Kidney (tissue), 14 donors: Measurements from ENCODE around the gene ERCC6. TPM values are rescaled to one million over a fixed set of nuclear protein-coding genes. Genes with fewer than 3 reads are reported as not detected.
A peak's percentile ranks its signal among the peaks of the same experiment; 100 is the strongest.

Experiments
- DNase-seq, 5 donors: peaks; one replicate each; pipeline ENCODE4 v3.0.0-alpha.2; 2013 to 2020
- FAIRE-seq: peaks from 2 replicates; lab custom pipeline; 2012; peaks lifted over from hg19 to GRCh38; lab: Jason Lieb, UNC
- H3K27ac ChIP-seq, 2 donors: one replicate each; pipeline ENCODE4 v1.7.0; 2013; ENCODE audit warnings: low read depth in 2 of 2, low read length in 2 of 2, inconsistent platforms in 1 of 2
- H3K27me3 ChIP-seq: one replicate; pipeline ENCODE4 v1.7.1; 2013; ENCODE audit warnings: low read length, inconsistent platforms; ENCODE audit not compliant: control insufficient read depth, insufficient read depth
- H3K36me3 ChIP-seq, 3 donors: one replicate each; pipeline versions ENCODE4 v1.7.0 to v1.7.1; 2013; ENCODE audit warnings: low read length in 3 of 3, control low read depth in 1 of 3, inconsistent platforms in 1 of 3; ENCODE audit not compliant: insufficient read depth in 3 of 3, control insufficient read depth in 2 of 3
- H3K4me1 ChIP-seq, 3 donors: one replicate each; pipeline versions ENCODE4 v1.7.0 to v1.7.1; 2013; ENCODE audit warnings: low read length in 3 of 3, inconsistent platforms in 1 of 3, low read depth in 1 of 3; ENCODE audit not compliant: control insufficient read depth in 2 of 3, insufficient read depth in 2 of 3
- H3K4me3 ChIP-seq, 3 donors: one replicate each; pipeline versions ENCODE4 v1.7.0 to v1.8.1; 2013; ENCODE audit warnings: low read length in 3 of 3, control low read depth in 1 of 3, inconsistent platforms in 1 of 3
- H3K9ac ChIP-seq, 3 donors: one replicate each; pipeline versions ENCODE4 v1.7.0 to v1.7.1; 2013; ENCODE audit warnings: low read length in 3 of 3, control low read depth in 1 of 3, inconsistent platforms in 1 of 3
- H3K9me3 ChIP-seq, 3 donors: one replicate each; pipeline versions ENCODE4 v1.7.0 to v1.7.1; 2013; ENCODE audit warnings: low read length in 3 of 3, control low read depth in 1 of 3, inconsistent platforms in 1 of 3; ENCODE audit not compliant: control insufficient read depth in 2 of 3, insufficient read depth in 1 of 3
- intact Hi-C: fragments of 100-400 bp; cut with DNase I; formaldehyde crosslinking; loops from one replicate; pipeline ENCODE4 v1.11.1; 2022
- polyA plus RNA-seq: library from polyadenylated mRNA; stranded (reverse); fragments of 350-450 nt; fragmentation: Illumina TruSeq; extraction: RNeasy Lipid Tissue Mini Kit (QIAGEN cat#74804); gene quantifications from one replicate; pipeline ENCODE4 v1.2.3, GENCODE V29; 2014; ENCODE audit warnings: low read depth, low replicate concordance; ENCODE audit not compliant: insufficient read depth
- total RNA-seq: library from RNA; stranded (reverse); fragmentation: NEBNext Ultra II Directional; extraction: Animal tissue kit (Norgen Biotek cat#: 25700); gene quantifications from one replicate; pipeline ENCODE4 v1.2.1, GENCODE V29; 2021
- TF ChIP-seq, protein P1 (sequence below): IDR thresholded peaks from 3 replicates; pipeline ENCODE4 v1.5.1; 2012; ENCODE audit warnings: mild to moderate bottlenecking, moderate library complexity, borderline replicate concordance; ENCODE audit not compliant: insufficient read depth; ENCODE audit errors: extremely low read depth
- donor health status: control.
- donor health status: control.
- donor health status: control.
- donor health status: control.
- donor health status: control.
- donor health status: DM: yes; HTN: yes; CAD: no.
- donor health status: Normal renal cell carcinoma (clear cell type).

The ERCC6 gene
- total and polyA plus RNA-seq, 2 donors from 2014 or later: 5.0 to 33.2 TPM

DNA sequence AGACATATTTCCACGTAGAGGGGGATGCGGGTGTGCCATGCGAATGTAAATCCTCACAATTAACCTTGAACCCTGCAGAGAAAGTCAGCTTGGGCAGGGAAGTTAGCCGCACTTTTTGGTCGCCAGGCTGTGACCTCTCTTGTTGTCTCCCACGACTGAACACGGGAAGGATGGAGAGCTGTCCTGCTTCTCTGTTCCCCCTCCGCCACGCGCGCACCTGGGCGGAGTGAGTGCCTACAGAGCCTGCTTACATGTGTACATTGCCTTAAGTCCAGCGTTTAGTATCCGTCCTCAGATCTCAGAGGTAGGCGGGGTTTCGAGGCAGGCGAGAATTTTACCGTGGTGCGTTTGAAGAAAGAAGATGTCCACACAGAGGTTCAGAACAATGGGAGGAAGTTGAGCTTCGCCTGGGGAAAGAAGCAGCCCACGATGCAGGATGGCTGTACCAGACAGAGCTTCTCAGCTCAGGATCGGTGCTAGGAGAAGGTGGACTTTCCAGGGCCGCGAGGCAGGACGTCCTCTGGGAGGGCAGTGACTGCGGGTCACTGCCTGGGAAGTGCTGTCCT is 482 bp upstream of the ERCC6 start:
- TF ChIP-seq, protein P1, sequence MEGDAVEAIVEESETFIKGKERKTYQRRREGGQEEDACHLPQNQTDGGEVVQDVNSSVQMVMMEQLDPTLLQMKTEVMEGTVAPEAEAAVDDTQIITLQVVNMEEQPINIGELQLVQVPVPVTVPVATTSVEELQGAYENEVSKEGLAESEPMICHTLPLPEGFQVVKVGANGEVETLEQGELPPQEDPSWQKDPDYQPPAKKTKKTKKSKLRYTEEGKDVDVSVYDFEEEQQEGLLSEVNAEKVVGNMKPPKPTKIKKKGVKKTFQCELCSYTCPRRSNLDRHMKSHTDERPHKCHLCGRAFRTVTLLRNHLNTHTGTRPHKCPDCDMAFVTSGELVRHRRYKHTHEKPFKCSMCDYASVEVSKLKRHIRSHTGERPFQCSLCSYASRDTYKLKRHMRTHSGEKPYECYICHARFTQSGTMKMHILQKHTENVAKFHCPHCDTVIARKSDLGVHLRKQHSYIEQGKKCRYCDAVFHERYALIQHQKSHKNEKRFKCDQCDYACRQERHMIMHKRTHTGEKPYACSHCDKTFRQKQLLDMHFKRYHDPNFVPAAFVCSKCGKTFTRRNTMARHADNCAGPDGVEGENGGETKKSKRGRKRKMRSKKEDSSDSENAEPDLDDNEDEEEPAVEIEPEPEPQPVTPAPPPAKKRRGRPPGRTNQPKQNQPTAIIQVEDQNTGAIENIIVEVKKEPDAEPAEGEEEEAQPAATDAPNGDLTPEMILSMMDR: no peak
- Histone ChIP-seq H3K4me3 (peak overlapping the region; percentile 78 to 89 (median 88)), H3K27me3 (no peaks in the 10 kb centered on the region), H3K9ac (peak overlapping the region; percentile 67 to 83 (median 76)), H3K4me1 (peaks cover 3 to 13% (median 4%) of the 10 kb centered on the region in 3 donors), H3K36me3 (peaks cover 0 to 3% (median 0%) of the 10 kb centered on the region in 3 donors), H3K27ac (peak overlapping the region; percentile 88 to 89), H3K9me3 (no peaks in the 10 kb centered on the region)
- intact Hi-C loops: no loop called here
- FAIRE-seq (no peak), DNase-seq (peak in 4 of 5 donors; percentile 48 to 76 (median 73))

DNA sequence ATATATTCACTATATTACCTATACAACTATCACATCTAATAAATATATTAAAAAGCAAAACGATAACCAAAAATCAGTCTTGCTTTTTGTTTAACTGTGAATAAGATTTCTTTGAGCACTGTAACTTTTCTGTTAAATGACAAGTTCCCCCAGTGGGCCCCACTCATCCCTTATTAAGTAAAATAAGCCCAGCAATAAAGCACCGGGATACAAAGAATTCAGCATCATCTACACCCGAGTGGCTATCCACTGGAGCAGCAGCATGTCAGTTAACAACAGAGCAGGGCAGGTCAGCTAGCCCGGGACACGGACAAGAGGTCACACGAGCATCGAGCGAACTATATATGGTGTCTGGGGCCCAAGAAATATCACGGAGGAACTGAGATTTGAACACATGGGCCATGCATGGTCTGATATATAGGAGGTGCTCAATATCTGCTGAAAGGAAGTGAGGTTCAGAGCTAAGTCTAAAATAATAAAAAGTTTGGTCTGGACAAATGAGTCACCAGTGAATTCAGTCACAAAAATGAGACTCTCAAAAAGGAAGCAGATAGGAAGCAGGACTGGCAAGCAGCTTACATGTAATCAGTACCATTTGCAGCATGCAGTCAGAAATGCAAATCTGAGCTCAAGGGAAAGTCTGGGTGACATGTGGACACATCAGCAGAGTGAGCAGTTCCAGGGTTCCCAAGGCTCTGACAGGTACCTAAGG is 4.1 kb downstream of the ERCC6 start:
- Histone ChIP-seq H3K4me1 (peaks cover 3 to 15% (median 4%) of the 10 kb centered on the region in 3 donors), H3K36me3 (peaks cover 3 to 29% (median 17%) of the 10 kb centered on the region in 3 donors), H3K27ac (no peak overlapping the region), H3K9me3 (no peaks in the 10 kb centered on the region), H3K4me3 (no peak overlapping the region), H3K27me3 (no peaks in the 10 kb centered on the region), H3K9ac (no peak overlapping the region)
- no peak for DNase-seq
- intact Hi-C loops: no loop called here
- no peak for FAIRE-seq
- TF ChIP-seq, protein P1: no peak

DNA sequence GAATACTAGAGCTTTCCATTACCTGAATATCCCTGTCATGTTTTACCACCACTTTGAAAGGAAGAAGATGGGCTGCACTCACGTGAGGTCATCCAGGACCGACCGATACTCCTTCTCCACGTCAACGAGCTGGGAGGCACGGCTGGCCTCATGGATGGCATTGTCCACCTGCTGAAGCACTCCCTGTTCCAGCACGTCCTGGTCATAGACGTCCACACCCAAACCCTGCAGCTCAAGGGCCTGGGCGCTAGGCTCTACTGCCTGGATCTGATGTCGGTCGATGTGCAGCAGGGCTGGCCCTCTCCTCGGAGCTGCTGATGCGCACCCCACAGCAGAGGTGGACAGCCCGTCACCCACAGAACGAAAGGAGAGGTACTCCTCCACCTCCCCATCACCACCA is 6.5 kb downstream of the ERCC6 start:
- H3K4me3 ChIP-seq: no peak overlapping the region
- FAIRE-seq: no peak
- intact Hi-C loops: no loop called here
- no peaks in the 10 kb centered on the region for H3K27me3 ChIP-seq
- TF ChIP-seq, protein P1: no peak
- peaks cover 0 to 2% (median 0%) of the 10 kb centered on the region in 3 donors for H3K4me1 ChIP-seq
- H3K27ac ChIP-seq: no peak overlapping the region
- no peak for DNase-seq
- peaks cover 3 to 38% (median 27%) of the 10 kb centered on the region in 3 donors for H3K36me3 ChIP-seq
- H3K9me3 ChIP-seq: no peaks in the 10 kb centered on the region
- H3K9ac ChIP-seq: no peak overlapping the region
